Spleen (tissue), 7 donors: Measurements from ENCODE around the gene ZCCHC4.

Experiments used
- POLR2A ChIP-seq, 3 donors: fragments of 450-650 bp; IDR thresholded peaks; one replicate each; pipeline ENCODE4 v1.5.1; 2017; ENCODE audit warnings: antibody characterized with exemption in 3 of 3, mild to moderate bottlenecking in 1 of 3
- POLR2AphosphoS5 ChIP-seq, 3 donors: sonication (generic); formaldehyde crosslinking; IDR thresholded peaks; one replicate each; pipeline ENCODE4 v1.5.1; 2017; ENCODE audit warnings: antibody characterized with exemption in 3 of 3
- TF ChIP-seq, protein P1 (sequence below), 11 experiments: fragments of 200-600 bp in 7 of 11; fragments of 450-650 bp in 4 of 11; sonication (generic) in 4 of 11; IDR thresholded peaks in 8 of 11; conservative IDR thresholded peaks in 3 of 11; 1 replicate in 7 of 11; 2 replicates in 4 of 11; pipeline versions ENCODE4 v1.4.0 to v1.8.0; 2016 to 2021; ENCODE audit warnings: antibody characterized with exemption in 11 of 11, inconsistent platforms in 4 of 11, mild to moderate bottlenecking in 1 of 11
- donor health status: DM: no; HTN: no; CAD: no; lungs with moderate emphysema.
- donor health status: DM: no; HTN: no; CAD: no.
- donor health status: DM: no; HTN: no; CAD: no.

GRCh38 chr4:25310066-25310802 lies 2.3 kb upstream of the ZCCHC4 start:
- TF ChIP-seq, protein P1, sequence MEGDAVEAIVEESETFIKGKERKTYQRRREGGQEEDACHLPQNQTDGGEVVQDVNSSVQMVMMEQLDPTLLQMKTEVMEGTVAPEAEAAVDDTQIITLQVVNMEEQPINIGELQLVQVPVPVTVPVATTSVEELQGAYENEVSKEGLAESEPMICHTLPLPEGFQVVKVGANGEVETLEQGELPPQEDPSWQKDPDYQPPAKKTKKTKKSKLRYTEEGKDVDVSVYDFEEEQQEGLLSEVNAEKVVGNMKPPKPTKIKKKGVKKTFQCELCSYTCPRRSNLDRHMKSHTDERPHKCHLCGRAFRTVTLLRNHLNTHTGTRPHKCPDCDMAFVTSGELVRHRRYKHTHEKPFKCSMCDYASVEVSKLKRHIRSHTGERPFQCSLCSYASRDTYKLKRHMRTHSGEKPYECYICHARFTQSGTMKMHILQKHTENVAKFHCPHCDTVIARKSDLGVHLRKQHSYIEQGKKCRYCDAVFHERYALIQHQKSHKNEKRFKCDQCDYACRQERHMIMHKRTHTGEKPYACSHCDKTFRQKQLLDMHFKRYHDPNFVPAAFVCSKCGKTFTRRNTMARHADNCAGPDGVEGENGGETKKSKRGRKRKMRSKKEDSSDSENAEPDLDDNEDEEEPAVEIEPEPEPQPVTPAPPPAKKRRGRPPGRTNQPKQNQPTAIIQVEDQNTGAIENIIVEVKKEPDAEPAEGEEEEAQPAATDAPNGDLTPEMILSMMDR (IDR thresholded peaks at IDR 0.05 in 8 of 11, conservative IDR thresholded peaks at IDR 0.05 in 3 of 11): no peak
- TF ChIP-seq POLR2A (IDR thresholded peaks at IDR 0.05): no peak
- no peak for TF ChIP-seq POLR2AphosphoS5 (IDR thresholded peaks at IDR 0.05)
